GM10266 (cell line): ENCODE results near the gene PIM1.

Source experiments
- DNase-seq: peaks from one replicate; pipeline ENCODE4 v3.0.0; 2012; ENCODE audit errors: extremely low spot score
- CTCF ChIP-seq: IDR thresholded peaks from 2 replicates; pipeline ENCODE4 v1.5.1; 2012; ENCODE audit warnings: mild to moderate bottlenecking, low read depth; ENCODE audit not compliant: control insufficient read depth, insufficient read depth; ENCODE audit errors: missing control alignments

The PIM1 gene

GRCh38 chr6:37173493-37174195, 3.7 kb downstream of the PIM1 start:
- DNase-seq, result no peak
- no peak for TF ChIP-seq CTCF

- no peak for TF ChIP-seq CTCF
- no peak for DNase-seq
Observed at GRCh38 chr6:37174196-37174514, 4.2 kb downstream of the PIM1 start.

- DNase-seq, result no peak
- no peak for TF ChIP-seq CTCF
Observed at GRCh38 chr6:37174515-37175331, 4.8 kb downstream of the PIM1 start.

GRCh38 chr6:37175332-37176267, 5.6 kb downstream of the PIM1 start:
- DNase-seq, result no peak
- no peak for TF ChIP-seq CTCF

- DNase-seq, result no peak
Observed at GRCh38 chr6:37176268-37177076, 6.5 kb downstream of the PIM1 start.

More at GRCh38 chr6:37176268-37177076, 6.5 kb downstream of the PIM1 start:
- TF ChIP-seq CTCF, result no peak
